GM18499 (cell line): ENCODE results near the gene SPDYA.
"Not testable (repeated sequence)": the region's sequence is repeated elsewhere in the genome, so short reads cannot be mapped to it uniquely, and the experiment has no call there.

Source experiments
- ATAC-seq: cut with Tn5 transposase; IDR thresholded peaks from one replicate; pipeline ENCODE4 v1.9.1; 2021; ENCODE audit warnings: moderate number of reproducible peaks; ENCODE audit not compliant: insufficient read depth, unreplicated experiment

Gene SPDYA

GRCh38 chr2:28810384-28811285 lies at the start of gene SPDYA:
Gene SPDYA, plus strand, starts transcription at chr2:28810834. Its CDS starts 5,181 bp downstream, at chr2:28816015.
- ATAC-seq = no peak

GRCh38 chr2:28761420-28761819 lies 49.2 kb upstream of the SPDYA start:
- no peak for ATAC-seq

GRCh38 chr2:28764909-28765711 lies 45.5 kb upstream of the SPDYA start:
- no peak for ATAC-seq

- no peak for ATAC-seq
Measured at GRCh38 chr2:28766070-28766469, 44.6 kb upstream of the SPDYA start.

GRCh38 chr2:28767337-28767736 lies 43.3 kb upstream of the SPDYA start:
- no peak for ATAC-seq

GRCh38 chr2:28768422-28768821 lies 42.2 kb upstream of the SPDYA start:
- ATAC-seq = no peak

GRCh38 chr2:28768952-28769351 lies 41.7 kb upstream of the SPDYA start:
- no peak for ATAC-seq

- no peak for ATAC-seq
Measured at GRCh38 chr2:28772351-28772750, 38.3 kb upstream of the SPDYA start.

GRCh38 chr2:28776471-28776870 lies 34.2 kb upstream of the SPDYA start:
- no peak for ATAC-seq

- no peak for ATAC-seq
Measured at GRCh38 chr2:28778392-28778791, 32.2 kb upstream of the SPDYA start.

- ATAC-seq = no peak
Measured at GRCh38 chr2:28779001-28779400, 31.6 kb upstream of the SPDYA start.

GRCh38 chr2:28780496-28780895 lies 30.1 kb upstream of the SPDYA start:
- ATAC-seq = no peak

GRCh38 chr2:28782423-28782822 lies 28.2 kb upstream of the SPDYA start:
- ATAC-seq = no peak

GRCh38 chr2:28784570-28784969 lies 26.1 kb upstream of the SPDYA start:
- ATAC-seq = not testable (repeated sequence)

GRCh38 chr2:28796620-28797019 lies 14.0 kb upstream of the SPDYA start:
- no peak for ATAC-seq

- ATAC-seq = no peak
Measured at GRCh38 chr2:28801726-28802125, 8.9 kb upstream of the SPDYA start.

GRCh38 chr2:28802975-28803429 lies 7.6 kb upstream of the SPDYA start:
- no peak for ATAC-seq

- no peak for ATAC-seq
Measured at GRCh38 chr2:28809927-28810326, 707 bp upstream of the SPDYA start.

GRCh38 chr2:28818053-28818452 lies 7.4 kb downstream of the SPDYA start:
- no peak for ATAC-seq

GRCh38 chr2:28821295-28821958 lies 10.8 kb downstream of the SPDYA start:
- ATAC-seq = no peak

GRCh38 chr2:28822036-28822435 lies 11.4 kb downstream of the SPDYA start:
- no peak for ATAC-seq
